ENCODE data around the gene PVALEF. TPM values are rescaled to one million over a fixed set of nuclear protein-coding genes. Genes with fewer than 3 reads are reported as not detected.

Gene PVALEF
- polyA plus RNA-seq, 1 donor (not counting 4 experiments of a cell fraction or from before 2014, with no cell fraction given): not detected

- Histone ChIP-seq H3K4me2 (ENCODE audit: control insufficient read depth, extremely low read depth, insufficient read depth, low read depth, low read length) (no peak overlapping the region), H3K9me3 (ENCODE audit: control insufficient read depth, low read depth, low read length) (no peaks in the 10 kb centered on the region), H4K20me1 (ENCODE audit: control insufficient read depth, extremely low read depth, insufficient read depth, low read length) (no peaks in the 10 kb centered on the region), H3K27me3 (ENCODE audit: control insufficient read depth, extremely low read depth, insufficient read depth, low read length) (no peaks in the 10 kb centered on the region), H2AFZ (ENCODE audit: control insufficient read depth, low read length) (no peak overlapping the region), H3K79me2 (ENCODE audit: control insufficient read depth, insufficient read depth, low read length) (no peaks in the 10 kb centered on the region), H3K9ac (ENCODE audit: control insufficient read depth, extremely low read depth, insufficient read depth, low read length) (no peak overlapping the region), H3K27ac (ENCODE audit: control insufficient read depth, insufficient read depth, low read length) (no peak overlapping the region), H3K4me3 (ENCODE audit: control insufficient read depth in 2 of 3, extremely low read depth in 1 of 3, insufficient read depth in 2 of 3, low read depth in 1 of 3, low read length in 3 of 3) (no peak overlapping the region), H3K36me3 (ENCODE audit: control insufficient read depth in 2 of 2, extremely low read depth in 1 of 2, insufficient read depth in 2 of 2, low read length in 2 of 2) (peaks cover 0 to 5% of the 10 kb centered on the region in 2 experiments), H3K4me1 (ENCODE audit: control insufficient read depth, extremely low read depth, insufficient read depth, low read length) (no peaks in the 10 kb centered on the region), H3K9me1 (ENCODE audit: control insufficient read depth, extremely low read depth, insufficient read depth, low read length) (no peaks in the 10 kb centered on the region)
- TF ChIP-seq CTCF (optimal IDR thresholded peaks at IDR 0.05 in 1 of 3, IDR thresholded peaks at IDR 0.05 in 1 of 3, conservative IDR thresholded peaks at IDR 0.05 in 1 of 3; ENCODE audit: extremely low read depth in 1 of 3, insufficient read depth in 2 of 3, low read length in 3 of 3) (no peak), EZH2 (IDR thresholded peaks at IDR 0.05; ENCODE audit: low read length) (no peak)
- no peak for DNase-seq (ENCODE audit: low read depth, low spot score)
- dilution Hi-C loops (cut with MboI; ENCODE audit: extremely low pct_ligation_motif_present, low sequenced_read_pairs): no loop called here
- FAIRE-seq: no peak
Measured at GRCh38 chr17:81210466-81210865, 45.2 kb downstream of the PVALEF start.

- dilution Hi-C loops (cut with MboI; ENCODE audit: extremely low pct_ligation_motif_present, low sequenced_read_pairs): no loop called here
- no peak overlapping the region for H2AFZ ChIP-seq (ENCODE audit: control insufficient read depth, low read length)
- H3K27me3 ChIP-seq (ENCODE audit: control insufficient read depth, extremely low read depth, insufficient read depth, low read length): no peaks in the 10 kb centered on the region
- no peak overlapping the region for H3K9ac ChIP-seq (ENCODE audit: control insufficient read depth, extremely low read depth, insufficient read depth, low read length)
- DNase-seq (ENCODE audit: low read depth, low spot score) (no peak), FAIRE-seq (no peak)
- no peak overlapping the region for H3K4me2 ChIP-seq (ENCODE audit: control insufficient read depth, extremely low read depth, insufficient read depth, low read depth, low read length)
- H3K9me1 ChIP-seq (ENCODE audit: control insufficient read depth, extremely low read depth, insufficient read depth, low read length): no peaks in the 10 kb centered on the region
- peaks cover 0 to 5% of the 10 kb centered on the region in 2 experiments for H3K36me3 ChIP-seq (ENCODE audit: control insufficient read depth in 2 of 2, extremely low read depth in 1 of 2, insufficient read depth in 2 of 2, low read length in 2 of 2)
- no peak overlapping the region for H3K4me3 ChIP-seq (ENCODE audit: control insufficient read depth in 2 of 3, extremely low read depth in 1 of 3, insufficient read depth in 2 of 3, low read depth in 1 of 3, low read length in 3 of 3)
- H3K4me1 ChIP-seq (ENCODE audit: control insufficient read depth, extremely low read depth, insufficient read depth, low read length): no peaks in the 10 kb centered on the region
- no peaks in the 10 kb centered on the region for H3K79me2 ChIP-seq (ENCODE audit: control insufficient read depth, insufficient read depth, low read length)
- H3K27ac ChIP-seq (ENCODE audit: control insufficient read depth, insufficient read depth, low read length): no peak overlapping the region
- H4K20me1 ChIP-seq (ENCODE audit: control insufficient read depth, extremely low read depth, insufficient read depth, low read length): no peaks in the 10 kb centered on the region
- no peaks in the 10 kb centered on the region for H3K9me3 ChIP-seq (ENCODE audit: control insufficient read depth, low read depth, low read length)
- no peak for TF ChIP-seq CTCF (optimal IDR thresholded peaks at IDR 0.05 in 1 of 3, IDR thresholded peaks at IDR 0.05 in 1 of 3, conservative IDR thresholded peaks at IDR 0.05 in 1 of 3; ENCODE audit: extremely low read depth in 1 of 3, insufficient read depth in 2 of 3, low read length in 3 of 3)
- TF ChIP-seq EZH2 (IDR thresholded peaks at IDR 0.05; ENCODE audit: low read length): no peak
Measured at GRCh38 chr17:81210868-81211267, 45.6 kb downstream of the PVALEF start.

Measured in keratinocyte (primary cell).